GM21360 (cell line): ENCODE measurements around the gene TNFSF13B.
"Not testable (repeated sequence)": the region's sequence is repeated elsewhere in the genome, so short reads cannot be mapped to it uniquely, and the experiment has no call there.

Experiments used
- ATAC-seq: cut with Tn5 transposase; IDR thresholded peaks from one replicate; pipeline ENCODE4 v1.9.1; 2021; ENCODE audit warnings: mild to moderate bottlenecking, moderate library complexity; ENCODE audit not compliant: unreplicated experiment

Gene TNFSF13B, protein sequence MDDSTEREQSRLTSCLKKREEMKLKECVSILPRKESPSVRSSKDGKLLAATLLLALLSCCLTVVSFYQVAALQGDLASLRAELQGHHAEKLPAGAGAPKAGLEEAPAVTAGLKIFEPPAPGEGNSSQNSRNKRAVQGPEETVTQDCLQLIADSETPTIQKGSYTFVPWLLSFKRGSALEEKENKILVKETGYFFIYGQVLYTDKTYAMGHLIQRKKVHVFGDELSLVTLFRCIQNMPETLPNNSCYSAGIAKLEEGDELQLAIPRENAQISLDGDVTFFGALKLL

DNA sequence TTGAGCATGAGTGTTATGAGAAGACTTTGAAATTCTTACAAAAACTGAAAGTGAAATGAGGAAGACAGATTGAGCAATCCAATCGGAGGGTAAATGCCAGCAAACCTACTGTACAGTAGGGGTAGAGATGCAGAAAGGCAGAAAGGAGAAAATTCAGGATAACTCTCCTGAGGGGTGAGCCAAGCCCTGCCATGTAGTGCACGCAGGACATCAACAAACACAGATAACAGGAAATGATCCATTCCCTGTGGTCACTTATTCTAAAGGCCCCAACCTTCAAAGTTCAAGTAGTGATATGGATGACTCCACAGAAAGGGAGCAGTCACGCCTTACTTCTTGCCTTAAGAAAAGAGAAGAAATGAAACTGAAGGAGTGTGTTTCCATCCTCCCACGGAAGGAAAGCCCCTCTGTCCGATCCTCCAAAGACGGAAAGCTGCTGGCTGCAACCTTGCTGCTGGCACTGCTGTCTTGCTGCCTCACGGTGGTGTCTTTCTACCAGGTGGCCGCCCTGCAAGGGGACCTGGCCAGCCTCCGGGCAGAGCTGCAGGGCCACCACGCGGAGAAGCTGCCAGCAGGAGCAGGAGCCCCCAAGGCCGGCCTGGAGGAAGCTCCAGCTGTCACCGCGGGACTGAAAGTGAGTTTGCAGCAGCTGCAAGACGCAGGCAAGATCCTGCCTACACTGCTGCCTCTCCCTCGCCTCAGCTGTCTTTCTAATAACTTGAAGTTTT lies at the start of gene TNFSF13B:
TSS of gene TNFSF13B (plus strand) at position 118 of the 728 bp plus-strand sequence. CDS start at position 296, 178 bp downstream.
- ATAC-seq = peak; percentile 58

DNA sequence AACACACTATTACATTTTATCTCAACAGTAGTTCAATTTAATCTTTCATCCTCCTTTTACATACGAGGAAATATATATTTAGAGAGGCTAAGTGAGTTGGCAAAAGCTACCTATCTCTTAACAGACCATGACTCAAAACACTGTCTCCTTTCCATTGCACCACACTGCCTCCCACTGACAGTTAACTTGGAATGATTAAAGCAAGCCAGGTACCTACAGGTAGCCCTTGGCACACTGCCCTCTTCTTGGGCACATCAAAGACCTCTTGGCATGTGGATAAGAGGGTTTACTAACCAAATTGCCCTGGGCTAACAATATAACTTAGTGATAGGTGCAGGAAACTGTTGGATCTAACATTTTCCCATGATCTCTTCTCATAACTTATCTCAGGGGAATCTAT lies 49.5 kb upstream of the TNFSF13B start:
- ATAC-seq = no peak

DNA sequence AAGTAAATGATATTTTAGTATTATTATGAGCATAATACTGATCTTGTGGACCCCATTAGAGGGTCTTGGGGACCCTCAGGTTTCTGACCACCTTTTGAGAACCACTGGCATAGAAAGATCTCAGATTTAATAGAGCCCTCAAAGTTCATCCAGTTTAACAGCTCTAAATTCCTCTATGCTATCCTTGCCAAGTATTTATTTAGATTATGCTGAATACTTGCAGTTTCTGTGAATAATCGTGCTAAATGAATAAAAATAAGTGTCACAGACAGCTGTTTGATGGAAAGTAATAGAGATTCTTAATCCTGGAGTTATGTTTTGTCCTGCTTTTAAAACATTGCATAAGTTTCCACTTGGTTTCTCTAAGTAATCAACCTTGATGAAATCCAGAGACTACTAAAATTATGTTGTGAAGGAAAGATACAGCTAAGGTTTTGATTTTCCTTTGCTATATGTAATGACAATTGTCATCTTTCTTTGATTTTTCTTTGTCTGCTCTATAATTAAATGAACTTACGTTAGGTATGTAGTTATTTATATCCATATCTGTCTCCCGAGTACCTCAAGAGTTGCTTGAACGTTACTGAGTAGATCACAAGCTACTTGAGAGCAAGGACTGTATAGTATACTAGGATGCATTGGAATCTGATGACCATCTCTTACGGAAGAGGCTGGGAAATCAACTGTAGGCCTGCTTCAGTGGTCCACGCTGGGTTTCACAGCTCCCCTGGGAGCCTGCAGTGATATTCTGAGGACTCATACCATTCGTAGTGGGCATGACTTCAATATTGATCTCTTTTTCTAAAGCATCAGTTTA lies 45.6 kb upstream of the TNFSF13B start:
- ATAC-seq = no peak

DNA sequence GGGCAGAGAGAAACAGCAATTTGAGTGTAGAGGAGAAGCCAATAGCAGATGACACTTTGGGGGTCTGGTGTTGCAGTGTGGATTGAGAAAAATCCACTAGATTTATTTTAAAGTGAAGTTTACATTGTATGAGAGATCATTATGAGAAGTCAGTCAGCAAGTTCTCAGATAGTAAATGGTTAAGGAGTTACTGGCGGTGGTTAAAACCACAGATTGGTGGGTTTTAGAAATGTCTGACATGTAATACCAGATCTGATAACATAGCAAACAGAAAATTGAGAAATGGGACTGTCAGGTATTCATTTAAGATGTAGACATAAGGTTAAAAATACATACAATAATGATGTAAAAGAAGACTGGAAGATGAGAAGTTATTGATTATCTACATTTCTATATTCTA lies 44.1 kb upstream of the TNFSF13B start:
- peak; percentile 45 for ATAC-seq

DNA sequence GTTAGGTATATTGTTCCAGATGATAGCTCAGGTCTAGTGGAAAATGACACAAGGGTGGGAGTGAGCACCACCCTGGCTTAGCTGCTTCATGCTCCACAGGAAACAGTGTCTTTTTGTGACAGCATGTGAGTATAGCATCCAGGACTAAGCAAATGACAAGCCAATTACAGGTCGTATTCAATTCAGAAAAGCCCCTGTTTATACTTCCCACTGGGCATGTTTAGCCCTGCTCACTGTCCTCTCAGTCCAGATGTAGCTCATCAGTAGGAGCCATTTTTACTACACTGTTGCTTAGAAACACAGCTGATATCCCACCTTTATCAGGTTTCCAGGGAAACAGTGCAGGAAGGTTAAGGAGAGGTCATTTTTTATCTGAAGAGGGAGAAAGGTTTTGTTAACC lies 43.3 kb upstream of the TNFSF13B start:
- ATAC-seq = peak; percentile 42

DNA sequence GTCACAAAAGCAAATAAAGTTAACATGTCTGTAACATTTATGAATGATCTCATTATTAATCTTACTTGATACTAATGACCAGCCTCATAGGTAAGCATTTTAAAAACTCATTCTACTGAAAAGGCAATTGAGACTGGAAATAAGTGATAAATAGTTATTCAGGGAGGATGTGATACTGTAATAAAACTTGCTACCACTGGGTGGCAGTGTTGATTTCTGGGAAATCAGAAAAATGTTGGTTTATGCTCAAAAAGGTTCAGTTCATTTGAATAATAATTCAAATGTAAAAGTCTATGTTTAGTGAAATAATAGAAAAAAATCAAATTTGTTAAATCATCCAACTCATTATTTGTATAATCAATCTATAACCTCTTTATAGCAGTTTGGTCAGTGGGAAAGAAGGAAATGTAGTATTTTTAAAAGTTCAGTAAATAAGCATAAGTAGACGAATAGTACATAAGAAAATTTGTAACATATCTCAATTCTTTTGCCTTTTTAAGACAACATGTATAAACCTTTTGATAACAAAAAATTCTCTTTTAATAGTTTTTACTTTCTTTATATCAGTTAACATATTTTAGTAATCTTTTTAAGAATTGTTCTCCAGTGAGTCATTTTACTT lies 41.8 kb upstream of the TNFSF13B start:
- ATAC-seq = no peak

DNA sequence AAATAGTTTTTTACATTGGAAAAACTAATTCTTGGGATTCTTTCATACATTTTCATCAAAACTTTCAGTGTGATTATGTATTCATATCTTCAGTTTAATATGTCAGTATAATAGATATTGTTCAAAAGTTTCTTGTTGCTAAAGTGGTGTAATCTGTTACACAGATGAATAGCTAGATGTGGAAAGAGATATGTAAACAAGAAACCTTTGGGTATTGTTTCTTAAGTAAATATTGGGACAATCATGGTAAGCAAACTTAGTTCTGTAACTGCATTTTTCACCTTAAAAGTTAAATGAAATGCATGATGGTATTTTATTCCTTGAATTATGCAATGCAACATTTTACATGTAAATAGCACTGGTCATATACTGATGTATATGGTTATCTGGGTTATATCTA lies 39.1 kb upstream of the TNFSF13B start:
- ATAC-seq = no peak

DNA sequence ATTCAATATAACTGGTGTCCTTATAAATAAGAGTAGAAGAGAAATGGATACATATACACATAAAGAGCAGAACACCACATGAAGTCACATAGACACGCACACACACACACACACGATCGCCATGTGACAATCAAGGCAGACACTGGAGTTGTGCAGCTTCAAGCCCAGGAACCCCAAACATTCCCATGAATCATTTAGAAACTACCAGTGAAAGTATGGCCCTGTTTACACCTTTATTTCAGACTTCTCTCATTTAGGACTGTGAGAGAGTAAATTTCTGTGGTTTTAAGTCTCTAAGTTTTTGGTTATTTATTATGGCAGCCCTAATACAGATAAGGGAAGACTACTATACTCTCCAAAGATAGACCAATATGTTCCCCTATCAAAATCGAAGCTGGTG lies 20.4 kb upstream of the TNFSF13B start:
- peak; percentile 68 for ATAC-seq

DNA sequence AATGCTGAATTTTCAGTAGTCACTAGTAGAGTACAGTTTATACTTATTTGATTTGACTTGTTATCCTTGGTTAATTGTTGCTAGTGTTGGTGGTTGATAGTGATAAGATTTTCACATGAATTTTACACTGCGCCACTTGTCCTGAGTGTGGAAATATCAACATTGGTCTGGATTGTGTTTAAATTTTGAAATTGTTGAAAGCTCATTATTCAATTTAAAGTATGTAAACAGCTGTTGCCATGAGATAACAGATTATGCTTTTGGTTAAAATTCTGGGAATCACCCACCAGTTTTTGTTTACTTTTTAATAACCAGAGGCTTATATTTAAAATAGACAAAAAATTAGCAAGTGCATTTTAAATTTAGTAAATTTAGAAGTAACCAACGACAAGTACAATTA lies 12.3 kb upstream of the TNFSF13B start:
- ATAC-seq = no peak

DNA sequence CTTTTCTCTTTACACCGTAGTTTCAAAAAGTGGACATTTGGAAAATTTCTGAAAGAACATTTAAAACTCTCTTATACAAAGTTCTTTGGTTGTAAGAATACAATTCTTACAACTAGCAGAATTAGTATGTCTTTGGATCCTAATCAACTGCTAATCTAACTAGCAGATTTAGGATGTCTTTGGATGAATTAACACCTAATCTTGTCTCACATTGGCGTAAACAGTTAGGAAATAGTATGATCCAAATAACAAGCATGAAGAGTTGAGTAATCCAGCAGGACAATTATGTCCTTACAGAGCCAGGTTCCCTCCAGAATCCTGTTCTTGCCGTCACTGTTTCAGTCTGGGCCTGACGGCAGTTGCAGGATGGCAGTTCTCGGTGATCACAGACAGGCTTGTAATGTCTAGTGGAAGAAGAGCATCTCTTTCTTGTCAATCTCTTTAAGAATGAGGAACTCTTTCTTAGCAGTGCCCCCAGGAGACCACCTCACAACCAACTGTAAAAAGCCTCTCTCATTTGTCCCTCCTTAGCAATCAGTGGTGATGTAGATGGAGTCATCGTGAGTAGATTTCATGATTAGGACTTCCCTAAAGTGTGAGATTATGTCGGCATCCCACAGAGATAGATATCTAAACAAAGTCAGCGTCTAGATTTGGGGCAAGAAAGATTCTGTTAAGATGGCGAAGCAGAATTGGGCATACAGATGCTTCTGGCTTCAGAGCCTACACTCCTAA lies 5.7 kb upstream of the TNFSF13B start:
- ATAC-seq = no peak

DNA sequence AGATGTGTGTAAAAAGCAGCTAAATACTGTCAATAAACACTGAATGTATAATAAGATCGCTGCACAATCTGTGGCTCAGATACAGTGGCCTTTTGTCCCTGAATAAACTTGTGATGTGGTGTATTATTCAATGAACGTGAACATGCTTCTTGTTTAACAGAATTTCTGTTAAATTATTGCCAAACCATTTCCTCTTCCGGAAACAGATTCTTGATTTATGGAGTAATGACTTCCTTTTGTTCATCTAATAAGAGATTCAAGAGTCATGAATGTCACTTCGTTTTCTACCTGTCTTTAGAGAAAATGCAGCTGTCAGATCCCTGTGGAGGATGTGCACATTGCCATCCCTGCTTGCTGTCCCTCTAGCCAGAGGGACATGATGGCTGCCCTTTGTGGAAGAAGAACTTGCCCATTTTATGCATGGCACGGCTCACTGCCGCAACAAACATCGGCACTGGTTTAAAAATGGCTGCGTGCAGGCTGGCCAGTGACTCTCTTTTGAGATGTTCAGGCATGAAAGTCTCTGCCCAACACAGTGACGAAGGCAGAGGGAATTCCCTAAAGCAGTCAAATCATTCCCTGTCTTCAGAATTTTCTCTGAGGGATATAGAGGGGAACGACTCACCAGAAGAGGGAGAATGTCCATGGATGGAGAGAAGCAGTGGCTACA lies 3.1 kb upstream of the TNFSF13B start:
- no peak for ATAC-seq

DNA sequence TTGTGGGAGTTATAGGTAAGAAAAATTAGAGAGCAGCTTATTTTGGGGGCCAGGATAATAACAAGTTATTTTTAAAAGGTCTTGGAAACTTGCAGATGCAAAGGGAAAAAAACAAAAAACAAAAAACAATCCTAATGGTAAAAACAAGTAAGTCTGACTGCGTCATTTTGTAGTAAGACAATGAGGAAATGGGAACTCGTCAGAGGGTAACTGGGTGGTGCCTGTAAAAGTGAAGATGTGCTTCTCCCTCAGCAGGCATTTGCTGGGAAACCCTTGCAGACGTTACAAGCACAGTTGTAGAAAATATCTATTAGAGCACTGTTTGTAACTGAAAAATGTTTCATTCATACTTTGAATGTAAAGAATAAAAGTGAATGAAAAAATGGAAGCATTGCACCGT lies 2.2 kb upstream of the TNFSF13B start:
- ATAC-seq = no peak

DNA sequence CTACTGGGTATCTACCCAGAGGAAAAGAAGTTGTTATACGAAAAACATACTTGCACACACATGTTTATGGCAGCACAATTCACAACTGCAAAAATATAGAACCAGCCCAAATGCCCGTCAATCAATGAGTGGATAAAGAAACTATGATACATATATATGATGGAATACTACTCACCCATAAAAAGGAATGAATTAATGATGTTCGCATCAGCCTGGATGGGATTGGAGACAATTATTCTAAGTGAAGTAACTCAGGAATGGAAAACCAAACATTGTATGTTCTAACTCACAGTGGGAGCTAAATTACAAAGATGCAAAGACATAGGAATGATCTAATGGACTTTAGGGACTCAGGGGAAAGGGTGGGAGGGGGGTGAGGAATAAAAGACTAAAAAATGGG lies 1.7 kb upstream of the TNFSF13B start:
- ATAC-seq = not testable (repeated sequence)

DNA sequence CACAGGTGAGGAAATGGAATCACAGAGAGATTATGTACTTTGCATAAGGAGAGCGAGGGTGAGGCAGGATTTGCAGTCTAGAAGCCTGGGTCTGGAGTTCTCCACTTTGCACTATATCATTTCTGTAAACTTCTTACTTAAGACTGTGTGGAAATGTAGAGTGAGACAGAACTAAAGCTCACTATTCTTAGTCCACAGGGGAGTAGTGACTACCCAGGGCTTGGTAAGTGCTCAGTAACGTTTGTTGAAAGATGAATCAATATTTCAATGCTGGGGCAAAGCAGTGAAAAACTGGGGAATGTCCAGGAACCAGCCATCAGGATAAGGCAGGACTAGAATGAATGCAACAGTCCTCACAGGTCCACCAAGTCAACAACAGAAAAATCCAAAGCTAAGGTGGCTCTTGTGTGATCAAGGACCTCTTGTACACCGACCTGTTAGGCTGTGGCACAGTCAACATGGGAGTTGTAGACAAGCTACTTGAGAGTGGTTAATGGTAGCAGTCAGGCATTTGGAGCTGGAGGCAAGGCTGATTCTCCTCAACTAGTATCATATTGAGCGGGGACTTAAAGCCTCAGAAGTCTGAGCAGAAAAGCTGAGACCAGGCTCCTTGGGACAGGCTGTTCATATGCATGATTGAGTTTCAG lies 929 bp upstream of the TNFSF13B start:
- ATAC-seq = peak; percentile 41

DNA sequence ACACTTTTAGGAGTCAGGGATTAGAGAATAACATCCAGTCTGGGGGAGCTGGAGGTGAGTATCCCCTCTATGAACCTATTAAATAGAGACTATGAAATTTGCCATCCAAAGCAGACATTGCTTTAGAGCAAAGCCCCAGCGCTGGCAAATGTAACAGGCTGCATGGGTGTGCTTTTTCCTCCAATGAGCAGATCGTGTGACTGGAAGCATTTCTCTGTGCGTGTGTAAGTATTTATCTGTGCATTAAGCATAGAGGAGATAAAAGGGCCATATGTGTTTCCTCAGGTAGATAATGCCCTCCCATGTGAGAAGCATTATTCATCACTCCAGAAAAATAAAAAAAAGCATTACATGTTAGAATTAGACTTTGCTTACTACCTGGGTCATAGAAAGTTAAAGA lies 924 bp downstream of the TNFSF13B start:
- ATAC-seq = peak; percentile 4

DNA sequence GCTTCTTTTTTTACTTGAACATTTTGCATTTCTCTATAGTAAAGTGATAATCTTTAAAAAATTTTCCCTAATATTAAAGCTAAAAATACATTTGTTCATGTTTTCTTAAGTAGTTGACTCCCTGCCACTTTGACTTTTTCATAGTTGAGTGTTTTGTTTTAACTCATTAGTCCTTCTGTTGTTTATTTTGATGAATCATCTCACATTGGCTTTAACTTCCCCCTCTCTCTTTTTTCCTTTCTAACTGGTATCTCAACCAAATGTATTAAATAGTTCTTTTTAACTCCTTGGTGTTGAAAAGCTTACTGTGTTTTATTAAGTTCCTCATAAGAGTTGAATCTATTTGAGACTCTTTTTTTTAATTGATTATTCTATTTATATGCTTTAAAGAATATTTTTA lies 2.8 kb downstream of the TNFSF13B start:
- no peak for ATAC-seq

DNA sequence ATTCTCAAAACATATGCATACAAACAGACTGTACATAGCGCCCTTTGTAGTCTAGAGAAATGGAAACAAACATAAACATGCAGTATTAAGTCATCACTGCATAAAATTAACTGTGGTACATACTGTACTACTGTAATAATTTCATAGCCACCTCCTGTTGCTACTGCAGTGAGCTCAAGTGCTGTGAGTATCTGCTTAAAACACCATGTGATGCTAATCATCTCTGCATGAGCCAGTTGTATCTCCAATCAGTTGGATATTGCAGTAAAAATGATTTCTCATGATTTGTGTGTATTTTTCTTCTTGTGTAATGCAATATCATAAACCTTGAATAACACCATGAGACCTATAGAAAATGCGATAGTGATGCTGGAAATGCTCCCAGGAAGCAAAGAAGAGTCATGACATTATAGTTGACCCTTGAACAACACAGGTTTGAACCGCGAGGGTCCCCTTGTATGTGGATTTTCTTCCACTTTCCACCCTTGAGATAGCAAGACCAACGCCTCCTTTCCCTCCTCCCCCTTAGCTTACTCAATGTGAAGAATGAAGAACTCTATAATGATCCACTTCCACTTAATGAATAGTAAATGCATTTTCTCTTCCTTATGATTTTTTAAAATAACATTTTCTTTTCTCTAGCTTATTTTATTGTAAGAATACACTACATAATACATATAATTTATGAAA lies 4.1 kb downstream of the TNFSF13B start:
- no peak for ATAC-seq

DNA sequence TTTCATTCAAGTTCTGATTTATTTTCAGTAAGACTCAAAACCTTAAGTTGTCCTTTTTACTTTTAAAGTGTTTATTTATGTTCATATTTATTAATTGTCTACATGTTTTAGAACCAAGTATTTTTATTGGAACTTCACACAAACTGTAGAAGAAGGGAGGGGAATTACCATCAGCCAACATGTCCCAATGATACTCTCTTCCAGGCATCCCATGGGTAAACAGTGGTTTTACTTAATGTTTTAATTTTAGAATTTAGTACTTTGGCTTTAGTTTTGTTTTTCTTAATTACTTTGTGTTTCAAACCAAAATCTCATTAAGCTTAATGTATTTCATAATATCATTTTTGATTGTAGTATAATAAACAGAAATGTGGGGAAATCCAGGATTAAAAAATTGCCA lies 5.2 kb downstream of the TNFSF13B start:
- no peak for ATAC-seq

DNA sequence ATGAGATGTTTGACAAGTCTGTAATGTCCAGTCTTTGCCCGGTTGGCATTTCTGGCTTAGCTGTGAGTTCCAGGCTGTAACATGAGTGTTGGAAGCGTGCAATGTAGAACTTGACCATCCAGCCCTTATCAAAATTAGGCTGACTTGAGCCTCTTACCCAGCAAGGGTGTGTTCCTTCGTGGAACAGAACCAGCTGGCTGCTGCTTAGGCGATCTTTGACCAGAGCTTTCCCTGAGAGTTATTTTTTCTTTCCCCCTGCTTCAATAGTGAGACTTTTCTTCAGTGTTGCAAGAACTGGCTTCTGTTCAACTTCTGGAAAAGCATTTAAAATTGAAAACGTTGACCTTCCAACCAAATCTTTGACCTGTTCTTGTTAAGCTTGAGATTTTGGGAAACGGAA lies 6.5 kb downstream of the TNFSF13B start:
- ATAC-seq = no peak
